ENCODE data around the gene LDLRAD4.

LDLRAD4 gene

GRCh38 chr18:13612196-13612997 lies 393.8 kb downstream of the LDLRAD4 start:
- DNase-seq, result no peak

GRCh38 chr18:13613099-13613498 lies 394.5 kb downstream of the LDLRAD4 start:
- no peak for DNase-seq

- no peak for DNase-seq
These were observed 395.3 kb downstream of the LDLRAD4 start for GRCh38 chr18:13613591-13614501.

DNA sequence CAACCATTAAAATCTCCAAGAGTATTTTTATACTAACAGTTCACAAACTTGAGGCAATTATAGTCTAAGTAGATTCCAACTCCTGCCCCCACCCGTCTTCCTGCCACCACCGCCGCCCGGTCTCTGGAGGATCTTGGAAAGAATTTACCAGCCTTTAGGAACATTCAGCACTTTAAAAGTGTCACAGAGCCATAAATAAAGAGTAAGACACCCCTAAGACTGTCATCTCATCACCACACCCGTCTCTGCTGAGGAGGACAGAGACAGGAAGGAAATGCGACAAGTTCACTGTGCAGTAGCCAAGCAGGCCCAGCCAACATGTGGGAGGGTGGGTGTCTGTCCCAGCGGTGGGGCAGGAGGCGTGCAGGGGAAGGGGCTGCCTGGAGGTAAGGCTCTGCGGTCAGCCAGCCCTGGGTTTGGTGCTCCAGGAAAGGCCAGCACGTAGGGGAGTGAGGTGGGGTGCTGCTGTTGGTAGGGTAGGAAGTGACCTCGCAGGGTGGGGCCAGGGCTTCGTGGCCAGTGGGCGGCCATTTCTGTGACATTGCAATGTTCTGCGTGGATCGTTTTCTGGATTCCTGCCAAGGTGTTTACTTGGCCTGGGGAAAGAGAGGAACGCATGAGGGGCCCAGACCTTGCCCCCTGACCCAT lies 396.2 kb downstream of the LDLRAD4 start:
- DNase-seq, result no peak

DNA sequence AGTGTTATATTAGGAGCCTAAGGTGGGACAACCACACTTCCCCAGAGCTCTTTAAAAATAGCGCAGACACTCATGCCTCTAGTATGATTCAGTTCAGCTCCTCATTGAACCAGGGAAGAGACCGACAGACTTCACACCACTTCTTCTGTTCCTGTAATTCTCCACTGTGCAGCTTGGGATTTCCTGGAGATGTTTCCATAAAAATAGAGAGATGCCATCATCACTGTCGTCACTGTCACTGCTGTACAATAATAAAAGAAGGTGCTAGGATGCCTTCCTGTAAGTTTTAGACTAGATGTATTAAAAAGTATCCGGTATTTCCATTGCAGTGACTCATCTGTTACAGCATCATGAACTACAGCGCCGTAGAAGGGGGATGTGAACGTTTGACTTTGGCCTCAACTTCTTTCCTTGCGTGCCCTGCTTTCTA lies 396.9 kb downstream of the LDLRAD4 start:
- no peak for DNase-seq

DNA sequence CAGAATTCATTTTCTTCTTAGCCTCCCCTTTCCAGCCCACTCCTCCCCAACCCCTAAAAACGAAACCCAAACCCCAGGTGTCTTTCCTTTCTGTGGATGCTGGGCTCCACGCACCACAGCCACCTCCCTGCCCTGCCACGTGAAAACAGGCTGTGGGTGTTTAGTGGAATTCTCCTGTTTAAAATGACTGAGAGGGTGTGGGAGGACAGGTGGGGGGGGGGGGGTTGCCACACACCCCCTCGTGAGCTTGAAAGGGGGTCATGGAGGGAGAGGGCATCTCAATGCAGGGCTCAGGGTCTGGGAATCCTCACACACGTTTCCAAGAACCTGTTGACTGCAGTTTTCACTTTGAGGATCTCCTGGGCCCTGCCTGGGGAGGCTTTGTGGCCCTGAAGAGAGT lies 397.5 kb downstream of the LDLRAD4 start:
- DNase-seq, result no peak

DNA sequence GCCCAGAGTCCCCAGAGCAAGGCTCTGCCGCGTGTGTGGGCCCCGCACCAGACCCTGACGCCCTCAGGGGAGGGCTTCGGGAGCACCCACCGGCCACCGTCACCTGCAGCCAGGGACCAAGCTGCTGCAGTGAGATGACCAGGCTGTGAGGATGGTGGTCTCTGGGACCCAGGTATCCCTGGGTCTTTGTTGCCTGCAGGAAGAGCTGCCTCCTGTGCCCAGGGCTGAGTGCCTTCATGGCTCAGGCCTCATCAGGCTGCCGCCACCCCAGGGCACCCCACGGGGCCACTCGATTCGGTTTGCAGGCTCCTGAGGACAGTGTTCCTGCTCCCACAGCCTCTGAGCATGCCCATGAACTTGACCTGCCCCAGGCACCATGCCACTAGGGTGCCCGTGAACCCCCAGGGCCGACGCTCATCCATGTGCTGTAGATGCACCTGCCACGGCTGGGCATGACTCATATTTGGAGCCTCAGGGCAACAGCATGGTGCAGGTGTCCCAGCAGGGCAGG lies 398.0 kb downstream of the LDLRAD4 start:
- no peak for DNase-seq

- no peak for DNase-seq
These were observed 399.4 kb downstream of the LDLRAD4 start for GRCh38 chr18:13617826-13618515.

- DNase-seq, result no peak
These were observed 400.3 kb downstream of the LDLRAD4 start for GRCh38 chr18:13618760-13619438.

DNA sequence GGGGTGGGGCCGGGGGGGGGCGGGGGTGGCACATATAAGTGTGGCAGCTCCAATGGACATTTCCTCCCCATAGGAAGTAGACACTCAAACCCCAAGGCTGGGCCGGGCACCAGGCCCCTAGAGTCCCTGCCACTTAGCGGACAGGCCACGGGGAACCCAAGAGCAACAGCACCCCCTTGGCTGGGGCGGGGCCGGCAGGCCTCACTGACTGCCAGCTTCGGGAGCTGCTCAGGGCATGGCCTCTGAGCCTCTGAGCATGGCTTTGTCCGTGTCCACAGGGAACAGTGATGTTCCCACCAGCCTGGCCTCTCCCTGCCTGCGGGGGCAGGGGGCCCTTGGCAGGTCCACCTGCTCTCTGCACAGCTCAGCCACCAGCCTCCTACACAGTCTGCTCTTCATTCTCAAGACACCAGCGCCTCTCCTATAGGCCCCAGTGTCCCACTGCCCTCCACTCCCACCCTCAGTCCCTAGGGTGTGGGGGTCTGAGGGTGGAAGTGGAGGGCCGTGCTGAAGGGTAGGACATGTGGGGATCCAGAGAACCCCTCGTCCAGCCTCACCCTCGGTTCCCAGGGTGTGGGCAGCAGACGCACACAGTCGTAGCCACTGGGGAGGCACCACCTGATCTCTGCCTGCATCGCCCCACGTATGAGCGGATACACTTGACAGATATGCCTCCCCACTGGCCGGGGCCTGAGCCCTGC lies 401.1 kb downstream of the LDLRAD4 start:
- no peak for DNase-seq

- no peak for DNase-seq
These were observed 401.7 kb downstream of the LDLRAD4 start for GRCh38 chr18:13620206-13620672.

- no peak for DNase-seq
These were observed 402.4 kb downstream of the LDLRAD4 start for GRCh38 chr18:13620818-13621445.

GRCh38 chr18:13621446-13621849 lies 402.9 kb downstream of the LDLRAD4 start:
- DNase-seq, result no peak

DNA sequence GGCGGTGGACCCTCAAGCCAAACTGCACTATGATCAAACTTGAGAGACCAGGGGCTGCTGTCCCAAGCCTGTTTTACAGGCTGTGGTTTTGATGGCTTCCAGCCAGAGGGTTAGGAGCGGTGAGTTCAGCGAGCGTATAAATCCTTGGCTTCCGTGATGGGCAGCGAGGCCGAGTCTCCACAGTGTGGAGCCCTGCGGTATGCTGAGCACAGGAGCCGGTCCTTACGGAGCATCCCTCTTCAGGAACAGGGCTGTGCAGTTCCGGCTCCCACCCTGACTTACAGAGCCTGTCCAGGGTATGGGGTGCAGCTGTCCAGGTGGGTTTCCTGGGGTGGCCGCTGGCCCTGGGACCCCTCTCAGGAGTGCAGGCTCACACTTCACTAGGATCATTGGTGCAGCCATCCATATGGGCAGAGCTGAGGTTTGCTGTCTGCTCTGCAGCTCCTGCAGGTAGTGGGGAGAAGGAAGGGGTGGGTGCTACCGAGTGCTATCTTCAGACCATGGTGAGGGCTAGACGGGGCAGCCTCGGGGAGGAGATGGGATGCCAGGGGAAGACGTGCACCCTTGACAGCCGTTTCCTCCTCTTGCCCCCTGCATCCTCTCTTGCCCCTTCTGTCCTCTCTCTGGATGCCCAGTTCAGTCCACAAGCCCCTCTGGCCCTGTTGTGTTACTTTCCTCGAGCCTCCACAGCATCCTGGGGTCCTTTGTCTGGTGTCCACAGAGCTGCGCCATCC lies 403.5 kb downstream of the LDLRAD4 start:
- DNase-seq, result no peak

GRCh38 chr18:13622751-13623150 lies 404.2 kb downstream of the LDLRAD4 start:
- DNase-seq, result no peak

GRCh38 chr18:13623348-13623747 lies 404.8 kb downstream of the LDLRAD4 start:
- DNase-seq, result no peak

GRCh38 chr18:13623871-13624270 lies 405.3 kb downstream of the LDLRAD4 start:
- no peak for DNase-seq

DNA sequence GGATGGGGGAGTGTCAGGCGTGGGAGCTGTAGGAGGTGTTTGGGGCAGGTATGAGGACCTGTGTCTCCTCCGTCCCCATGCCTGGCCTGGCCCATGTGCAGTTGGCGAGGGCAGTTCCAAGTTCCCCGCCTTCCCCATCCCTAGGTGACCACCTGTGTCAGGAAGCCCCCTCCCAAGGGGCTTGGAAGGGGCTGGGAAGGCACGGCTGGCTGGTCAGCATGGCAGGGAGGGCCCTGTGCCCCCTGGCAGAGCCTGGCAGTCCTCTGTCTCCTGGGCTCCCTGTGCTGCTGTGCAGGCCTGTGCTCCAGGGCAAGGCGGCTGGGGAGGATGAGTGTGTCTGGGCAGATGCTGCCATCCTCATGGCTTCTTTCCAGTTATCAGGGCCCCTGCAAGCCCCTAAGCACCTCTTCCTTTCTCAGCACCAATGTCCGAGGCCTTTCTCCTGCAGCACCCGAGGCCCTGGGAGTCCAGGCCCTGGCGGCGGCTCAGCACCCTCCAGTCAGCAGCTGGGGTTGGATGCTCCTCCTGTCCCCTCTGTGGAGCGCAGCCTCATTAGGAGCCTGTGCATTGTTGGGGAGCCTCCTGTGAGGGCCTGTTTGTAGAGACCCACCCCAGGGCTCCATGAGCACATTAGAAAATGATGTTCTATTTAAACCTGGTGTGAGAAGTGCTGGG lies 406.1 kb downstream of the LDLRAD4 start:
- no peak for DNase-seq

- no peak for DNase-seq
These were observed 406.8 kb downstream of the LDLRAD4 start for GRCh38 chr18:13625355-13625754.

Data from SHP77 treated with DMSO at 0.1 percent for 48 hours (cell line).